Esophagus muscularis mucosa (tissue), 4 donors: Measurements from ENCODE around the gene SRD5A1.

Experiments used
- CTCF ChIP-seq, 3 experiments: fragments of 200-600 bp in 2 of 3; fragments of 450-650 bp in 1 of 3; sonication (generic) in 2 of 3; IDR thresholded peaks; one replicate each; pipeline ENCODE4 v1.5.1; 2017 to 2019; ENCODE audit warnings: antibody characterized with exemption in 3 of 3, mild to moderate bottlenecking in 2 of 3, moderate library complexity in 1 of 3
- EP300 ChIP-seq: sonication (generic); formaldehyde crosslinking; IDR thresholded peaks from one replicate; pipeline ENCODE4 v1.6.1; 2017; ENCODE audit warnings: antibody characterized with exemption
- POLR2A ChIP-seq: fragments of 450-650 bp; IDR thresholded peaks from one replicate; pipeline ENCODE4 v1.6.1; 2017; ENCODE audit warnings: antibody characterized with exemption, moderate library complexity, mild to moderate bottlenecking, low read depth

GRCh38 chr5:6676702-6677101, 43.5 kb downstream of the SRD5A1 start:
- no peak for TF ChIP-seq CTCF (IDR thresholded peaks at IDR 0.05)
- TF ChIP-seq POLR2A, result no peak
- TF ChIP-seq EP300, result no peak
